Lower lobe of right lung (tissue), 2 donors: ENCODE results near the gene MAP7D2. TPM values are rescaled to one million over a fixed set of nuclear protein-coding genes. Genes with fewer than 3 reads are reported as not detected.

Experiments
- ATAC-seq, 2 donors: fragments of 200-7000 bp; cut with Tn5 transposase; one replicate each; pipeline ENCODE4 v1.9.1; 2020 to 2022; ENCODE audit warnings: mild to moderate bottlenecking in 2 of 2, moderate library complexity in 2 of 2
- DNase-seq: peaks from one replicate; pipeline ENCODE4 v3.0.0-alpha.2; 2020
- H3K27ac ChIP-seq: fragments of 200-600 bp; one replicate; pipeline ENCODE4 v1.8.0; 2022
- H3K27me3 ChIP-seq: fragments of 200-600 bp; one replicate; pipeline ENCODE4 v1.8.0; 2022; ENCODE audit warnings: low read depth
- H3K36me3 ChIP-seq: fragments of 200-600 bp; one replicate; pipeline ENCODE4 v1.8.0; 2022; ENCODE audit warnings: mild to moderate bottlenecking
- H3K4me1 ChIP-seq: fragments of 200-600 bp; one replicate; pipeline ENCODE4 v1.8.0; 2022
- H3K4me3 ChIP-seq: fragments of 200-600 bp; one replicate; pipeline ENCODE4 v1.8.0; 2022; ENCODE audit warnings: mild to moderate bottlenecking
- H3K9me3 ChIP-seq: fragments of 200-600 bp; one replicate; pipeline ENCODE4 v1.8.0; 2022
- intact Hi-C: fragments of 100-400 bp; cut with DNase I; formaldehyde crosslinking; loops from one replicate; pipeline ENCODE4 v1.11.0; 2022
- total RNA-seq: library from RNA; stranded (reverse); fragmentation: NEBNext Ultra II Directional; extraction: Animal tissue kit (Norgen Biotek cat#: 25700); gene quantifications from one replicate; pipeline ENCODE4 v1.2.1, GENCODE V29; 2021
- TF ChIP-seq, protein P1 (sequence below): fragments of 200-600 bp; IDR thresholded peaks from one replicate; pipeline ENCODE4 v1.8.0; 2022; ENCODE audit warnings: antibody characterized with exemption, mild to moderate bottlenecking
- donor health status: DM: no; HTN: yes; CAD: no; lungs with severe emphysema.

Gene MAP7D2
- total RNA-seq, 1 donor from 2014 or later = 0.35 TPM

DNA sequence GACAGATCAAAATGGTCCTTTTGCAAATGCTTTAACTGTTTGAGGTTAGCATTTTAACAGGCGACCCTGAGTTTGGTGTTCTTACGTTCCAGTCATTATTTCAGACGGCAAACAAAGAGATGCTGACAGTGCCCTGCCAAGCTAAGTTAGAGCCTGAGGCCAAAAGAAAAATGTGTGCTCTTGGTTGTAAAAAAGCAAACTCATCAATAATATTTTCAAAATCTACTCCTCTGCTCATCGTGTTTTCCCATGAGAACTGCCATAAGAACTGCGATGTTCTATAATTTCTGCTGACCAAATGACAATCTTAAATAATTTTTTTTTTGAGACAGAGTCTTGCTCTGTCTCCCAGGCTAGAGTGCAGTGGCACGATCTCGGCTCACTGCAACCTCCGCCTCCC, 63.2 kb downstream of the MAP7D2 start:
- H3K4me3 ChIP-seq = no peak overlapping the region
- no peaks in the 10 kb centered on the region for H3K4me1 ChIP-seq
- TF ChIP-seq, protein P1, sequence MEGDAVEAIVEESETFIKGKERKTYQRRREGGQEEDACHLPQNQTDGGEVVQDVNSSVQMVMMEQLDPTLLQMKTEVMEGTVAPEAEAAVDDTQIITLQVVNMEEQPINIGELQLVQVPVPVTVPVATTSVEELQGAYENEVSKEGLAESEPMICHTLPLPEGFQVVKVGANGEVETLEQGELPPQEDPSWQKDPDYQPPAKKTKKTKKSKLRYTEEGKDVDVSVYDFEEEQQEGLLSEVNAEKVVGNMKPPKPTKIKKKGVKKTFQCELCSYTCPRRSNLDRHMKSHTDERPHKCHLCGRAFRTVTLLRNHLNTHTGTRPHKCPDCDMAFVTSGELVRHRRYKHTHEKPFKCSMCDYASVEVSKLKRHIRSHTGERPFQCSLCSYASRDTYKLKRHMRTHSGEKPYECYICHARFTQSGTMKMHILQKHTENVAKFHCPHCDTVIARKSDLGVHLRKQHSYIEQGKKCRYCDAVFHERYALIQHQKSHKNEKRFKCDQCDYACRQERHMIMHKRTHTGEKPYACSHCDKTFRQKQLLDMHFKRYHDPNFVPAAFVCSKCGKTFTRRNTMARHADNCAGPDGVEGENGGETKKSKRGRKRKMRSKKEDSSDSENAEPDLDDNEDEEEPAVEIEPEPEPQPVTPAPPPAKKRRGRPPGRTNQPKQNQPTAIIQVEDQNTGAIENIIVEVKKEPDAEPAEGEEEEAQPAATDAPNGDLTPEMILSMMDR = no peak
- H3K27me3 ChIP-seq = no peaks in the 10 kb centered on the region
- DNase-seq (no peak), ATAC-seq (no peak)
- intact Hi-C loops = no loop called here
- H3K36me3 ChIP-seq = no peaks in the 10 kb centered on the region
- H3K27ac ChIP-seq = no peak overlapping the region
- H3K9me3 ChIP-seq = no peaks in the 10 kb centered on the region

DNA sequence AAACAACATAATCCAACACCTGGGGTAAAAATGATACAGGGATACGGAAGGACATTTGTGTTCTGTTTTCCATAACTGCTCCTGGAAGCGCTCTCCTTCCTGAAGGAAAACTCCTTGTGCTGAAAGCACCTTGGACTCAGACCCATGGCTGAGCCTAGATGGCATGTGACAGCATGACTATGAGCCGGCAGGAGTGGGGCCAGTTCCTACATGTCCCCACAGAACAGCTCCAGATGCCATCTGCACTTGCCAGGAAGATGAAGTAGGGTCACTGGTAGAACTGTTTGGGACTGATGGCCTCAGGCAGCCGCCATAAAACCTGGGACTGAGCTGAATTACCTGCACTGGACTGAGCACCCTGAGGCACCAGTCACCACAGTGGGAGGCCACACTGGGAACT, 69.8 kb downstream of the MAP7D2 start:
- intact Hi-C loops = no loop called here
- Histone ChIP-seq H3K9me3 (no peaks in the 10 kb centered on the region), H3K4me1 (no peaks in the 10 kb centered on the region), H3K36me3 (no peaks in the 10 kb centered on the region), H3K4me3 (no peak overlapping the region), H3K27ac (no peak overlapping the region), H3K27me3 (no peaks in the 10 kb centered on the region)
- DNase-seq (no peak), ATAC-seq (no peak)
- TF ChIP-seq, protein P1 = no peak

DNA sequence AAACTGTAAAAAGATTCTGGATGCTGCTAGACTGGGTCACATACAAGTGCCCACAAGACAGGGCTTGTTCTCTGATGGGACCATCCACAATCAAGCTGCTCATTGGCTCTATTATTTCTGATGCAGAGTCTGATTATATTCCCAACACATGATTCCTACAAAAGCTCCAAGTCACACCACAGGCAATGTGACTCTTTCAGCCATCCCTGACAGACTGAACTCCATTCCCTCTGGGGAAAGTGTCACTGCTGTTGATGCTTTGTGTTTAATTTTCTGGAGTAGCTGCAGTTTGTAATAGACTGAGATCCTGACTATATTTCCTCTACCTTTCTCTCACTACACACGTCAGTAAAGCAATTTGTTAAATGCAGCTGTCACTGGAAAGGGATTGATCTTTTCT, 70.5 kb downstream of the MAP7D2 start:
- Histone ChIP-seq H3K9me3 (no peaks in the 10 kb centered on the region), H3K36me3 (no peaks in the 10 kb centered on the region), H3K27ac (no peak overlapping the region), H3K4me3 (no peak overlapping the region), H3K4me1 (no peaks in the 10 kb centered on the region), H3K27me3 (no peaks in the 10 kb centered on the region)
- DNase-seq (no peak), ATAC-seq (no peak)
- TF ChIP-seq, protein P1 = no peak
- intact Hi-C loops = no loop called here

DNA sequence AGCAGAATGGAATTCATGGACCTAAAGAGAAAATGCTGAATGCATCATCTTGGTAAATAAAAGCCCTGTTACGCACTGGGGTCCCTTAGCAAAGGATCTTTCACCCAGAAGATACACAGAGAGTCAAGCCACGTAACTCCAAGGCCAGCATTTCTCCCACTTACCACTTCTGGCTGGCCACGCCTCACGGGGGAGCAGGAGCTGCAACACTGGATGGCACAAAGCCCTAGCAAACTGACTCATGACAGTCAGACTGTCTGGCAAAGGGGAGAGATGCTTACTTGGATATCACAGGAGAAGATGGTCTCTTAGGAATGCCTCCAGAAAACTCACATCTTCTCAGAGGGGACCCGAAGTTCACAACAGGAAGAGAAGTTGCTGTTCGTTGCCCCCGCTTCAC, 74.5 kb downstream of the MAP7D2 start:
- H3K9me3 ChIP-seq = no peaks in the 10 kb centered on the region
- TF ChIP-seq, protein P1 = no peak
- H3K4me1 ChIP-seq = no peaks in the 10 kb centered on the region
- H3K36me3 ChIP-seq = no peaks in the 10 kb centered on the region
- no peak for DNase-seq
- intact Hi-C loops = no loop called here
- no peak overlapping the region for H3K27ac ChIP-seq
- no peak for ATAC-seq
- H3K27me3 ChIP-seq = no peaks in the 10 kb centered on the region
- no peak overlapping the region for H3K4me3 ChIP-seq

DNA sequence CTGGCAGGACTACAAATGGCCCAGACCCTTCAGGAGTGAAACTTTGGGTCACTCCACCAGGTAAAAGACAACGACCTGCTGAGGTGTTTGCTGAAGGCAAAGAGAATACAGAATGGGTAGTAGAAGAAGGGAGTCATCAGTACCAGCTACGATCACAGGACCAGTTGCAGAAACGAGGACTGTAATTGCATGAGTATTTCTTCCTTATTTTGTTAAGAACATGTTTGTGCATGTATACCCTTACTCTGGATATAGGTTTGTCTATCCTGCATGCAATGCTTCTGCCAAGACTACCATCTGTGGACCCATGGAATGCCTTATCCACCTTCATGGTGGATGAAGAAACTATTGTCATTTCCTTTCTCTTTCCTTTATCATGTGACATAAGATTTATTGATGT, 77.7 kb downstream of the MAP7D2 start:
- Histone ChIP-seq H3K4me1 (no peaks in the 10 kb centered on the region), H3K27me3 (no peaks in the 10 kb centered on the region), H3K27ac (no peak overlapping the region), H3K9me3 (no peaks in the 10 kb centered on the region), H3K36me3 (no peaks in the 10 kb centered on the region), H3K4me3 (no peak overlapping the region)
- DNase-seq (no peak), ATAC-seq (no peak)
- intact Hi-C loops = no loop called here
- TF ChIP-seq, protein P1 = no peak

DNA sequence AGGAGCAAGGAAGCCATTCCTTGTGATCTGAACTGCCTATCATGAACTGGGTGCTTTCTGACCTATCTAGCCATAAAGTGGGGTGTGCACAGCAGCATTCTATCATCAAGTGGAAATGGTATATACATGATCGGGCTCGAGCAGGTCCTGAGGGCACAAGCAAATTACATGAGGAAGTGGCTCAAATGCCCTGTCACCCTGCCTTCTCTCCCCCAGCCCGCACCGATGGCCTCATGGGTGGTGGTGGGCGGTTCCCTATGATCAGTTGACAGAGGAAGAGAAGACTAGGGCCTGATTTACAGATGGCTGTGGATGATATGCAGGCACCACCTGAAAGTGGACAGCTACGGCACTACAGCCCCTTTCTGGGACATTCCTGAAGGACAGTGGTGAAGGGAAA, 79.5 kb downstream of the MAP7D2 start:
- intact Hi-C loops = no loop called here

More for the DNA sequence above, 79.5 kb downstream of the MAP7D2 start:
- DNase-seq = no peak
- Histone ChIP-seq H3K9me3 (no peaks in the 10 kb centered on the region), H3K4me1 (no peaks in the 10 kb centered on the region), H3K36me3 (no peaks in the 10 kb centered on the region), H3K27ac (no peak overlapping the region), H3K27me3 (no peaks in the 10 kb centered on the region), H3K4me3 (no peak overlapping the region)
- TF ChIP-seq, protein P1 = no peak
- no peak for ATAC-seq
